Lower lobe of right lung (tissue), 2 donors: ENCODE results near the gene RAB43. TPM values are rescaled to one million over a fixed set of nuclear protein-coding genes. Genes with fewer than 3 reads are reported as not detected.

Experiments used
- ATAC-seq, 2 donors: fragments of 200-7000 bp; cut with Tn5 transposase; one replicate each; pipeline ENCODE4 v1.9.1; 2020 to 2022; ENCODE audit warnings: mild to moderate bottlenecking in 2 of 2, moderate library complexity in 2 of 2
- DNase-seq: peaks from one replicate; pipeline ENCODE4 v3.0.0-alpha.2; 2020
- H3K27ac ChIP-seq: fragments of 200-600 bp; one replicate; pipeline ENCODE4 v1.8.0; 2022
- H3K27me3 ChIP-seq: fragments of 200-600 bp; one replicate; pipeline ENCODE4 v1.8.0; 2022; ENCODE audit warnings: low read depth
- H3K36me3 ChIP-seq: fragments of 200-600 bp; one replicate; pipeline ENCODE4 v1.8.0; 2022; ENCODE audit warnings: mild to moderate bottlenecking
- H3K4me1 ChIP-seq: fragments of 200-600 bp; one replicate; pipeline ENCODE4 v1.8.0; 2022
- H3K4me3 ChIP-seq: fragments of 200-600 bp; one replicate; pipeline ENCODE4 v1.8.0; 2022; ENCODE audit warnings: mild to moderate bottlenecking
- H3K9me3 ChIP-seq: fragments of 200-600 bp; one replicate; pipeline ENCODE4 v1.8.0; 2022
- CTCF ChIP-seq: fragments of 200-600 bp; IDR thresholded peaks from one replicate; pipeline ENCODE4 v1.8.0; 2022; ENCODE audit warnings: antibody characterized with exemption, mild to moderate bottlenecking
- intact Hi-C: fragments of 100-400 bp; cut with DNase I; formaldehyde crosslinking; loops from one replicate; pipeline ENCODE4 v1.11.0; 2022
- total RNA-seq: library from RNA; stranded (reverse); fragmentation: NEBNext Ultra II Directional; extraction: Animal tissue kit (Norgen Biotek cat#: 25700); gene quantifications from one replicate; pipeline ENCODE4 v1.2.1, GENCODE V29; 2021
- donor health status: DM: no; HTN: yes; CAD: no; lungs with severe emphysema.

The RAB43 gene
- total RNA-seq, 1 donor from 2014 or later: 29.9 TPM

GRCh38 chr3:129105862-129106261 is 15.7 kb downstream of the RAB43 start:
- intact Hi-C loops: no loop called here
- TF ChIP-seq CTCF: no peak
- peaks cover 16% of the 10 kb centered on the region for H3K4me1 ChIP-seq
- H3K36me3 ChIP-seq: peaks cover 45% of the 10 kb centered on the region
- H3K9me3 ChIP-seq: no peaks in the 10 kb centered on the region
- peak; percentile 1 for DNase-seq
- no peaks in the 10 kb centered on the region for H3K27me3 ChIP-seq
- no peak overlapping the region for H3K27ac ChIP-seq
- ATAC-seq: no peak
- H3K4me3 ChIP-seq: no peak overlapping the region

DNA sequence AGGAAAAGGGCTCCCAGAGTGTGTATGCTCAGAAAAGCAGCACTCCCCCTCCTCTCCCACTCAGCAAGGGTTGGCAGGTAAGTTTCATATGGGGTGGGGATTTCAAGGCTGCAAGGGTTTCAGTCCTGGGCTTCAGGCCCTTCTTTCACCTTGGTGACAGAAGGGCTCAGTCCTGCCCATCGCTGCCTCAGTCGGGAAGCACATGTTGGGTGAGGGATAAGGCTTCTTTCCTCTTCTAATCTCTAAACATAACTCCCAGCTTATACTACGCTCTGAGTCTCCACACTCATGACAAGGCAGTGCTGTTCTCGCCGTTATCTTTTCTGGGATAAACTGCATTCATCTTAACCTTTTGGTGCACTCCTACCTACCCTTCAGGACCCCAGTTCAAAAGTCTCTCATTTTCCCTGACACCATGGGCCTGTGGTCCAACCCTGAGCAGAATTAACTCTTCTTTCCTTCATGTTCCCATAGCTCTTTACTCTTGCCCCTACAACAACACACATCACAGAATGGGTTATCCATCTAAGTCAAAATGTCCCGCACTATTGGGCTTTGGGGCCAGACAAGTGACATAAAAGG is 17.0 kb downstream of the RAB43 start:
- Histone ChIP-seq H3K27ac (no peak overlapping the region), H3K36me3 (peaks cover 42% of the 10 kb centered on the region), H3K4me1 (peaks cover 16% of the 10 kb centered on the region), H3K4me3 (no peak overlapping the region), H3K27me3 (no peaks in the 10 kb centered on the region), H3K9me3 (no peaks in the 10 kb centered on the region)
- peak; percentile 11 for DNase-seq
- ATAC-seq: no peak
- intact Hi-C loops: no loop called here
- no peak for TF ChIP-seq CTCF

DNA sequence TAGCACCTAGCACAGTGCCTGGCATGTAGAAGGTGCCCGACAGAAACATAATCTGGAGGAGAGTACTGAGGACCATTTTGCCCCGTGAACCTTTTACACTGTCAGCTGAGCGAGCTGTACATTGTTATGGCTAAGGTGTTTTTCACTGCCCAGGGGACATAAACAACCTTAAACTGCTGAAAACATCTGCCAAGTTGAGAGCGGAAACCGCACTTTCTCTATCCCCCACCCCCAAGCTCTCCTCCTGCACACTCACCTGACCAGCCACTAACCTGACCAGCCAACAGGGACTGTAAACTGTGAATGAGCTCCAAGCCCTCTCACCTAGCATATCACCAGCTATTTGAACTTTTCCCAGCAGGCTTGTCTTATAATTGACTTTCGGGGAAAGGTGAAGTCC is 17.6 kb downstream of the RAB43 start:
- Histone ChIP-seq H3K4me3 (no peak overlapping the region), H3K4me1 (peaks cover 16% of the 10 kb centered on the region), H3K27ac (no peak overlapping the region), H3K27me3 (no peaks in the 10 kb centered on the region), H3K36me3 (peaks cover 38% of the 10 kb centered on the region), H3K9me3 (no peaks in the 10 kb centered on the region)
- peak; percentile 1 for DNase-seq
- intact Hi-C loops: no loop called here
- ATAC-seq: no peak
- no peak for TF ChIP-seq CTCF

DNA sequence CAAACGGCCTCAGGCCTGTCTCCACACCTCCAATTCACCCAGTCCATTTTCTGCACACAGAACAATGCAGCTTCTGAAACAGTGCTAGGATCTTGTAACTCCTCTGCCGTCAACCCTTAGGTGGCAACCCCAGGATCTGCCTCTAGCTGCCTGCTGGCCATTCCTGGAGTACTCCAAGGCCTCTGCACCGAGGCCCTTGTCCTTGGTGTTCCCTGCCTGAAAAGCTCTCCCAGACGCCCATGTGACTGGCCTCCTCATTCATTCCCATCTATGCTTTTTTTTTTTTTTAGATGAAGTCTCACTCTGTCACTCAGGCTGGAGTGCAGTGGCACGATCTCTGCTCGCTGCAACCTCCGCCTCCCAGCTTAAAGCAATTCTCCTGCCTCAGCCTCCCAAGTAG is 18.3 kb downstream of the RAB43 start:
- TF ChIP-seq CTCF: no peak
- Histone ChIP-seq H3K36me3 (peaks cover 31% of the 10 kb centered on the region), H3K27me3 (no peaks in the 10 kb centered on the region), H3K4me3 (no peak overlapping the region), H3K9me3 (no peaks in the 10 kb centered on the region), H3K27ac (no peak overlapping the region), H3K4me1 (peaks cover 16% of the 10 kb centered on the region)
- ATAC-seq: no peak
- no peak for DNase-seq
- intact Hi-C loops: no loop called here

- peaks cover 26% of the 10 kb centered on the region for H3K36me3 ChIP-seq
- ATAC-seq: no peak
- H3K4me1 ChIP-seq: peaks cover 7% of the 10 kb centered on the region
- H3K27me3 ChIP-seq: no peaks in the 10 kb centered on the region
- no peak overlapping the region for H3K27ac ChIP-seq
- no peak for TF ChIP-seq CTCF
- intact Hi-C loops: no loop called here
- no peak for DNase-seq
- H3K9me3 ChIP-seq: no peaks in the 10 kb centered on the region
- H3K4me3 ChIP-seq: no peak overlapping the region
Observed at GRCh38 chr3:129101370-129102138, 20.1 kb downstream of the RAB43 start.
